Measurements from ENCODE around the gene OSGEPL1.

DNA sequence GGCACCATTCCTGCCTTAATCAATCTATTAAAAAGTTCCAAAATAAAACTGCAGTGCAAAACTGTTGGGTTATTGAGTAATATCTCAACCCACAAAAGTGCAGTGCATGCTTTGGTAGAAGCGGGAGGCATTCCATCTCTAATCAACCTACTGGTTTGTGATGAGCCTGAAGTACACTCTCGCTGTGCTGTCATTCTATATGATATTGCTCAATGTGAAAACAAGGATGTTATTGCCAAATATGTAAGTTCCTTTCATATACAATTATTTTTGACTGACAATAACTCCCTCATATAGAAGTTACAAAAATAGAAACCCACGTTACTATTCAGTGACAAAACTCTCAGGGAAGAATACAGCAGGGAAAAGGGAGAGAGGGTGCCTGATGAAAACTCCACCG is 43.0 kb downstream of the OSGEPL1 start:
- TF ChIP-seq EZH2 (IDR thresholded peaks at IDR 0.05; ENCODE audit: insufficient read depth, poor library complexity, severe bottlenecking) (no peak), EZH2phosphoT487 (IDR thresholded peaks at IDR 0.05; ENCODE audit: insufficient read depth, low read depth) (no peak)
